ENCODE data around the gene GRIA4. TPM values are rescaled to one million over a fixed set of nuclear protein-coding genes. Genes with fewer than 3 reads are reported as not detected.

Gene GRIA4
- total and polyA plus RNA-seq, 3 experiments from 2014 or later, result not detected

- ChIA-PET CTCF (no interaction called here), POLR2A (no interaction called here)
- Histone ChIP-seq H3K4me3 (ENCODE audit: low read length) (no peak overlapping the region), H3K27me3 (ENCODE audit: insufficient read depth, low read length, poor library complexity, severe bottlenecking) (no peaks in the 10 kb centered on the region), H3K36me3 (ENCODE audit: insufficient read depth, low read length) (no peaks in the 10 kb centered on the region), H3K9me3 (ENCODE audit: low read length) (no peaks in the 10 kb centered on the region), H3K4me1 (ENCODE audit: insufficient read depth, low read length) (no peaks in the 10 kb centered on the region), H3K27ac (ENCODE audit: low read depth, low read length) (no peak overlapping the region)
- Mint-ChIP-seq H3K27me3 (peaks cover 2 to 3% of the 10 kb centered on the region in 2 donors), H3K4me3 (no peak overlapping the region), H3K4me1 (no peaks in the 10 kb centered on the region), H3K9me3 (no peaks in the 10 kb centered on the region), H3K36me3 (no peaks in the 10 kb centered on the region), H3K27ac (no peak overlapping the region)
- DNase-seq, result no peak
Measured at GRCh38 chr11:105969756-105970155, 359.9 kb downstream of the GRIA4 start.

GRCh38 chr11:105975128-105975527 is 365.3 kb downstream of the GRIA4 start:
- no peak overlapping the region for H3K4me3 Mint-ChIP-seq
- H3K4me3 ChIP-seq (ENCODE audit: low read length), result no peak overlapping the region
- no peaks in the 10 kb centered on the region for H3K36me3 ChIP-seq (ENCODE audit: insufficient read depth, low read length)
- POLR2A ChIA-PET, result no interaction called here
- no peaks in the 10 kb centered on the region for H3K36me3 Mint-ChIP-seq
- H3K27me3 Mint-ChIP-seq, result peaks cover 2 to 8% of the 10 kb centered on the region in 2 donors
- no peak overlapping the region for H3K27ac ChIP-seq (ENCODE audit: low read depth, low read length)
- CTCF ChIA-PET, result no interaction called here
- no peaks in the 10 kb centered on the region for H3K27me3 ChIP-seq (ENCODE audit: insufficient read depth, low read length, poor library complexity, severe bottlenecking)
- no peaks in the 10 kb centered on the region for H3K4me1 Mint-ChIP-seq
- no peak overlapping the region for H3K27ac Mint-ChIP-seq
- DNase-seq, result no peak
- H3K4me1 ChIP-seq (ENCODE audit: insufficient read depth, low read length), result no peaks in the 10 kb centered on the region
- H3K9me3 Mint-ChIP-seq, result peaks cover 0 to 2% (median 0%) of the 10 kb centered on the region in 5 donors
- no peaks in the 10 kb centered on the region for H3K9me3 ChIP-seq (ENCODE audit: low read length)

GRCh38 chr11:105979997-105980703 is 370.3 kb downstream of the GRIA4 start:
- no peaks in the 10 kb centered on the region for H3K4me1 Mint-ChIP-seq
- Histone ChIP-seq H3K4me1 (ENCODE audit: insufficient read depth, low read length) (no peaks in the 10 kb centered on the region), H3K9me3 (ENCODE audit: low read length) (no peaks in the 10 kb centered on the region), H3K4me3 (ENCODE audit: low read length) (no peak overlapping the region), H3K36me3 (ENCODE audit: insufficient read depth, low read length) (no peaks in the 10 kb centered on the region), H3K27me3 (ENCODE audit: insufficient read depth, low read length, poor library complexity, severe bottlenecking) (no peaks in the 10 kb centered on the region), H3K27ac (ENCODE audit: low read depth, low read length) (no peak overlapping the region)
- H3K27ac Mint-ChIP-seq, result no peak overlapping the region
- ChIA-PET POLR2A (no interaction called here), CTCF (no interaction called here)
- no peak overlapping the region for H3K4me3 Mint-ChIP-seq
- no peaks in the 10 kb centered on the region for H3K36me3 Mint-ChIP-seq
- H3K27me3 Mint-ChIP-seq, result peaks cover 3 to 7% of the 10 kb centered on the region in 2 donors
- H3K9me3 Mint-ChIP-seq, result peaks cover 0 to 4% (median 2%) of the 10 kb centered on the region in 5 donors
- no peak for DNase-seq

GRCh38 chr11:105986554-105986953 is 376.7 kb downstream of the GRIA4 start:
- no peak overlapping the region for H3K4me3 Mint-ChIP-seq
- H3K27ac ChIP-seq (ENCODE audit: low read depth, low read length), result no peak overlapping the region
- H3K27me3 ChIP-seq (ENCODE audit: insufficient read depth, low read length, poor library complexity, severe bottlenecking), result no peaks in the 10 kb centered on the region
- no peaks in the 10 kb centered on the region for H3K4me1 ChIP-seq (ENCODE audit: insufficient read depth, low read length)
- DNase-seq, result no peak
- peaks cover 0 to 8% (median 0%) of the 10 kb centered on the region in 3 donors for H3K36me3 Mint-ChIP-seq
- no peaks in the 10 kb centered on the region for H3K9me3 ChIP-seq (ENCODE audit: low read length)
- no peak overlapping the region for H3K27ac Mint-ChIP-seq
- POLR2A ChIA-PET, result no interaction called here
- H3K4me3 ChIP-seq (ENCODE audit: low read length), result no peak overlapping the region
- peaks cover 0 to 2% (median 0%) of the 10 kb centered on the region in 5 donors for H3K9me3 Mint-ChIP-seq
- peaks cover 2 to 3% of the 10 kb centered on the region in 2 donors for H3K27me3 Mint-ChIP-seq
- CTCF ChIA-PET, result no interaction called here
- H3K36me3 ChIP-seq (ENCODE audit: insufficient read depth, low read length), result no peaks in the 10 kb centered on the region
- H3K4me1 Mint-ChIP-seq, result no peaks in the 10 kb centered on the region

- Histone ChIP-seq H3K27ac (ENCODE audit: low read depth, low read length) (no peak overlapping the region), H3K27me3 (ENCODE audit: insufficient read depth, low read length, poor library complexity, severe bottlenecking) (no peaks in the 10 kb centered on the region), H3K9me3 (ENCODE audit: low read length) (no peaks in the 10 kb centered on the region), H3K4me3 (ENCODE audit: low read length) (no peak overlapping the region), H3K4me1 (ENCODE audit: insufficient read depth, low read length) (no peaks in the 10 kb centered on the region), H3K36me3 (ENCODE audit: insufficient read depth, low read length) (no peaks in the 10 kb centered on the region)
- Mint-ChIP-seq H3K4me1 (no peaks in the 10 kb centered on the region), H3K27ac (no peak overlapping the region), H3K27me3 (no peaks in the 10 kb centered on the region), H3K36me3 (peaks cover 0 to 24% (median under 1%) of the 10 kb centered on the region in 3 donors), H3K9me3 (peaks cover 0 to 5% (median 4%) of the 10 kb centered on the region in 5 donors), H3K4me3 (no peak overlapping the region)
- CTCF ChIA-PET, result no interaction called here
- POLR2A ChIA-PET, result no interaction called here
- DNase-seq, result no peak
Measured at GRCh38 chr11:105988197-105988596, 378.3 kb downstream of the GRIA4 start.

GRCh38 chr11:105989124-105989523 is 379.3 kb downstream of the GRIA4 start:
- H3K27me3 Mint-ChIP-seq, result no peaks in the 10 kb centered on the region
- POLR2A ChIA-PET, result no interaction called here

GRCh38 chr11:105991888-105992287 is 382.0 kb downstream of the GRIA4 start:
- no peak overlapping the region for H3K4me3 Mint-ChIP-seq
- ChIA-PET POLR2A (no interaction called here), CTCF (no interaction called here)
- H3K27me3 Mint-ChIP-seq, result no peaks in the 10 kb centered on the region
- Histone ChIP-seq H3K4me3 (ENCODE audit: low read length) (no peak overlapping the region), H3K27me3 (ENCODE audit: insufficient read depth, low read length, poor library complexity, severe bottlenecking) (no peaks in the 10 kb centered on the region), H3K27ac (ENCODE audit: low read depth, low read length) (no peak overlapping the region), H3K36me3 (ENCODE audit: insufficient read depth, low read length) (no peaks in the 10 kb centered on the region), H3K9me3 (ENCODE audit: low read length) (no peaks in the 10 kb centered on the region), H3K4me1 (ENCODE audit: insufficient read depth, low read length) (no peaks in the 10 kb centered on the region)
- H3K9me3 Mint-ChIP-seq, result peaks cover 5 to 12% (median 7%) of the 10 kb centered on the region in 5 donors
- no peak for DNase-seq
- H3K36me3 Mint-ChIP-seq, result peaks cover 10 to 51% (median 29%) of the 10 kb centered on the region in 3 donors
- no peak overlapping the region for H3K27ac Mint-ChIP-seq
- H3K4me1 Mint-ChIP-seq, result no peaks in the 10 kb centered on the region

More at GRCh38 chr11:105989124-105989523, 379.3 kb downstream of the GRIA4 start:
- Mint-ChIP-seq H3K27ac (no peak overlapping the region), H3K36me3 (peaks cover 3 to 31% (median 7%) of the 10 kb centered on the region in 3 donors), H3K9me3 (peaks cover 4 to 12% (median 7%) of the 10 kb centered on the region in 5 donors), H3K4me1 (no peaks in the 10 kb centered on the region), H3K4me3 (no peak overlapping the region)
- H3K27me3 ChIP-seq (ENCODE audit: insufficient read depth, low read length, poor library complexity, severe bottlenecking), result no peaks in the 10 kb centered on the region
- H3K4me3 ChIP-seq (ENCODE audit: low read length), result no peak overlapping the region
- H3K36me3 ChIP-seq (ENCODE audit: insufficient read depth, low read length), result no peaks in the 10 kb centered on the region
- no peaks in the 10 kb centered on the region for H3K4me1 ChIP-seq (ENCODE audit: insufficient read depth, low read length)
- H3K27ac ChIP-seq (ENCODE audit: low read depth, low read length), result no peak overlapping the region
- H3K9me3 ChIP-seq (ENCODE audit: low read length), result no peaks in the 10 kb centered on the region
- DNase-seq, result no peak
- CTCF ChIA-PET, result no interaction called here

GRCh38 chr11:106001304-106002012 is 391.6 kb downstream of the GRIA4 start:
- H3K4me3 Mint-ChIP-seq, result no peak overlapping the region
- H3K27me3 Mint-ChIP-seq, result no peaks in the 10 kb centered on the region
- H3K4me1 Mint-ChIP-seq, result peaks cover 21 to 42% (median 26%) of the 10 kb centered on the region in 3 donors

More at GRCh38 chr11:106001304-106002012, 391.6 kb downstream of the GRIA4 start:
- DNase-seq, result no peak
- Mint-ChIP-seq H3K27ac (no peak overlapping the region), H3K36me3 (peaks cover 34 to 78% (median 54%) of the 10 kb centered on the region in 3 donors), H3K9me3 (peaks cover 8 to 22% (median 17%) of the 10 kb centered on the region in 5 donors)
- CTCF ChIA-PET, result no interaction called here
- POLR2A ChIA-PET, result no interaction called here
- Histone ChIP-seq H3K27ac (ENCODE audit: low read depth, low read length) (no peak overlapping the region), H3K27me3 (ENCODE audit: insufficient read depth, low read length, poor library complexity, severe bottlenecking) (no peaks in the 10 kb centered on the region), H3K36me3 (ENCODE audit: insufficient read depth, low read length) (no peaks in the 10 kb centered on the region), H3K9me3 (ENCODE audit: low read length) (peaks cover 2% of the 10 kb centered on the region), H3K4me3 (ENCODE audit: low read length) (no peak overlapping the region), H3K4me1 (ENCODE audit: insufficient read depth, low read length) (no peaks in the 10 kb centered on the region)

Measured in CD8-positive, alpha-beta memory T cell (primary cell).